NCI-H2081 (cell line): ENCODE measurements around the gene TIMM44.

Experiments
- DNase-seq, 2 experiments: peaks; one replicate each; lab custom pipeline; 2025; lab: John Stamatoyannopoulos, UW

TIMM44 gene

GRCh38 chr19:7943444-7944176 lies at the start of gene TIMM44:
TIMM44 (minus strand) TSS chr19:7943666; CDS start chr19:7943651, 15 bp downstream.
- peak; percentile 99 for DNase-seq

- no peak for DNase-seq
Measured at GRCh38 chr19:7992575-7992974, 49.1 kb upstream of the TIMM44 start.

DNA sequence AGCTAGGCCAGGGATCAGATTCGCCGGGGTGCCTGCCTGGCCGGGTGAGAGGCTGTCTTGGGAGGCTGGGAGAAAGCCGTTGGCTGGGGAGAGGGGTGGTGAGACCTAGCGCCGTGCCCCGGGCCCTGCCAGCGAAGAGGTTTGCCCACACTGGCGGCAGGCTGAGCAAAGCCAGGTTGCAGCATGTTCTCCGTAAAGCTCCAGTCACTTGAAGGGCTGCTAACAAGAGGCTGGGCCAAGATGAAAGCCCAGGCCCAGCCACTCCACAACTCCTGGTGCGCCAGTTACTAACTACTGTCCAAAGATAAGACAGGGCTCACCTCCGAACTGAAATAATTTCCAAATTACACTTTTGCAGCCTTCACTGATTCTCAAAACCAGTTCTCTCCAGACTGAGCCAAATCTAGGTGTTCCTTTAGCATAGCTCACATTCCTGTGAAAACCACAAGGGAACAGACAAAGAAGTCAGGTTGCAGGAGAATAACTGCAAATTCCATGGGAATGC lies 45.7 kb upstream of the TIMM44 start:
- DNase-seq = no peak

DNA sequence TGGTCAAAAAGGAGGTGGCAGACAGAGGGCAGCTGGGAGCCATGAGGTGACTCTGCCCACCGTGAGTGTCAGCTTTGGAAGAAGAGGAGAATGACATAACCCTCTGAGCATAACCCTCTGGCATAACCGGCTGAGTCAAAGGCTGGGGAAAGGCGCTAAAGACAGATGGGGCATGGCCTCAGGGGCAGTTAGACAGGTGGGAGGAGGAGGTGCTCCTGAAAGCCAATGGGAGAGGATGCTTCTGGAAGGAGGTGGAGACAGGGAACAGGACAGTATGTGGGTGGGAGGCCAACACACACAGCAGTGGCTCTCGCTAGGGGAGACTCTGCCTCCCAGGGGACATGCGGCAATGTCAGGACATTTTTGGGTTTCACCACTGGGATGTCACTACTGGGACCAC lies 44.8 kb upstream of the TIMM44 start:
- DNase-seq = no peak

GRCh38 chr19:7987114-7987768 lies 43.8 kb upstream of the TIMM44 start:
- no peak for DNase-seq

DNA sequence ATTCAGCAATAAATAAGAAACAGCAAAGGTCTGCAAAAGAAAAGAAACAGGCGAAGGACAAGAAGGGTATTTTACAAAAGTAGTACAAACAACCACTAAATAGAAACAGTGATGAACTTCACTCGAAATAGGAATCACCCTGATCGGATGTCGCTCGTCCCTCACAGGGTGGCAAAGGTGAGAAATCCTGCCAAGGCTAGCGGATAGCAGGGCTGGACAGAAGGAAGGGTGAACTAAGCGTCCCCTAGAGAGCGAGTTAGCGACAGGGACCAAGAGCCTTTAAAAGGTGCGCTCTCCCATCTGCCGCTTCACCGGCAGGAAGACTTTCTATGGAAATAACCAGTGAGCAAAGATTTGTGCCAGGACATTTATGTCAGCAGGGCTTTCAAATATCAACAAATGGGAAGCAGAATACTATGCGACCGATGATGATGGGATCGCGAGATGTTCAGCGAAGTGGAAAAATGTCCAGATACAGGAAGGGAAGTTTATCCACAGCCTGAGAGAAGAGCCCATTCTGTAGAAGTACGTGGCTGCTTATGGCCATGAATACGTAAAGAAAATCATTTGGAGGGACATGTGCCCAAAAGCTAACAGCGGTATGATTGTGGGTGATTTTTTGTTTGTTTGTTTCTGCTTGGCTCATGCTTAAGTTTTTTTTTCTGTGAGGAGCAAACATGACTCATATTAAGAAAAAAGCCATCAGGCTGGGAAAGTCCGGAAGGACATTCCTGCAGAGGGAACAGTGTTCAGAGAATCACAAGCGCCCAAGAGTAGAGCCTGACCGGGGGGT lies 43.1 kb upstream of the TIMM44 start:
- DNase-seq = peak in 1 of 2 experiments; percentile 15

DNA sequence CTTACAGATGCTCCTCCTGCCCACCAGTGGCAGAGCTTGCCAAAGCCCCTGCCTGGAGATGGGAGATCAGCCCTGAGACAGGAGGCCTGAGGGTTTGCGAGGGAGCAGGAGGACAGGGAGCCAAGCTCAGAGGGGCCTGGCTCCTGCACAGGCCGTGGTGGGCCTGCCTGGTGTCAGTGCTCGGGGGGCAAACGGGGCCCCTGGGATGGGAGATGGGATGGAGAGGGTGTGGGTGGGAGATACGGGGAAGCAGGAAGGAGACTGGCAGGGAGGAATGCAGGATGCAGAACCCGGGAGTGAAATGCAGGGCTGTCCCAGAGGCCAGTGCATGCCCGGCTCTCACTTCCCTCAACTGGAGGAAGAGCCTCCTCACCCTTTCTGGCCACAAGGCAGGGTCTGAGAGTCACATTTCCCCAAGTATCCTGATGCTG lies 42.0 kb upstream of the TIMM44 start:
- DNase-seq = no peak

GRCh38 chr19:7983995-7984837 lies 40.8 kb upstream of the TIMM44 start:
- no peak for DNase-seq

DNA sequence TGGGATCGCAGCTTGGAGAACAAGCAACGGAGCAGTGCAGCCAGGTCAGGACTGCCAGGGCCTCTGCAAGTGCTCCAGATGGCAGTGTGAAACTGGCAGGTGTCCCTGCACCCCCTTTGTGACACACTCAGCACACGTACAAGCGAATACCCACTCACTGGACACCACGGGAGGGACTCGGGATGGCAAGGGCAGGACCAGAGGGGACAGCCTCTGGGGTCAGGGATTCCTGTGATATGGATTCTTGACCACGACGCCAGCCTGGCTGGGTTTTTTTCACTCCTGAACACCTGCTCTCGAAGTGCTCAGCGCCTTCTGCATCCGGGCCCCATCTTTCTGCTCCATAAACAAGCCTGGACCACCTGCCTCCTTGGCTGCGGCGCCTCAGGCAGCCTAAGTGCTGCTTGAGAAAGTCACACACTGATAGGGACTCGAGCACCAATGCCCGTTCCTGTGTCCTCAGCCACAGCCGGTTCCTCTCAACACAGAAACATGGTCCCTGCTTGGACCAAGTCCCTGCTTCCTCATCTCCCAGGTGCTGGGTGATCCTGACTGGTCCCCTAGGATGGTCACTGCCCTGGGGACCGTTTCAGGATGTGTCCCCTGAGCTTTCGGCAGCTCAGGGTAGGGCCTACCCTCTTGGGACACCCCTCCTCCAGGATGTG lies 40.0 kb upstream of the TIMM44 start:
- DNase-seq = no peak

DNA sequence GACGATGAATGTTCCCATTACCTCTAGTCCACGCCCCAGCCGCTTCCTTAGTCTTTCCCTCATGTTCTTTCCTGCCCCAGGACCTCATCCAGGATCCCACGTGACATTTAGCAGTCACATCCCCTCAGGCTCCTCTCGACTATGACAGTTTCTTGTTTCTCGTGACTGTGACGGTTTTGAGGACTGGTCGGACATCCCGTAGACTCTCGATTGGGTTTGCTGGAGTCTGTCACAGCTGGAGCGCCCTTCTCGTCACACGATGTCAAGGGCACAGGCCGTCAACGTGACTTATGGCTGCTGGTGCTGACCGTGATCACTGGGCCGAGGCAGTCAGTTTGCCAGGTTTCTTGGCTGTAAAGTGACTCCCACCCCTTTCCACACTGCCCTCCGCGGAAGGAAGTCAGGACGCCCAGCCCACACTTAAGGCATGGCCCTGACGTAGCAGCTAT lies 39.2 kb upstream of the TIMM44 start:
- no peak for DNase-seq

DNA sequence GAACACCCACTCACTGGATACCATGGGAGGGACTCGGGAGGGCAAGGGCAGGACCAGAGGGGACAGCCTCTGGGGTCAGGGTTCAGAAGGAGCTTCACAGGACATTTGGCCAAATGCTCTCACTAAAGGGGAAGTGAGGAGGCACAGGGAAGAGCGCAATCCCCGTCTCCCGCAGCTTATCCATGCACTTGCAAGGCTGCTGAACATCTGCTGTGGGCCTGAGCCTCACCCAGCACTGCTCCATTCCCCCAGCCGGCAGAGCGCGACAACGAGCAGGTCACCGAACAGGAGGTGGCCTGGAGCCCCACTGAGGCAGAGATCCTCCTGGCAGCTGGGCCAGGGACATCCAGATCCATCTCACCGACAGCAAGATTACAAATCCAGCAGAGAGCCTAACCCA lies 38.6 kb upstream of the TIMM44 start:
- no peak for DNase-seq

GRCh38 chr19:7981661-7982060 lies 38.2 kb upstream of the TIMM44 start:
- no peak for DNase-seq

DNA sequence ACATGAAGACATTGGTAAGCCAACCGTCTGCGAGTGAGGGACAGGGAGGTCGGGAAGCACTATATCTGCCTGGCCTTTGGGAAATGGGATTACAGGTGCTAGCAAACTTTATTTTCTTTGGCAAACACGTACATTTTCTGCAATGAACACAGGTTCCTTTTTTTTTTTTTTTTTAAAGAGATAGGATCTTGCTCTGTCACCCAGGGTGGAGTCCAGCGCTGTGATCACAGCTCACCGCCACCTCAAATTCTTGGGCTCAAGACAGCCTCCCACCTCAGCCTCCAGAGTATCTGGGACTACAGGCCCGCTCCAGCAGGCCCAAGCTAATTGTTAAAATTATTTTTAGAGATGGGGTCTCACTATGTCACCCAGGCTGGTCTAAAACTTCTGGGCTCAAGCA lies 37.7 kb upstream of the TIMM44 start:
- no peak for DNase-seq

- no peak for DNase-seq
Measured at GRCh38 chr19:7980635-7981121, 37.2 kb upstream of the TIMM44 start.

DNA sequence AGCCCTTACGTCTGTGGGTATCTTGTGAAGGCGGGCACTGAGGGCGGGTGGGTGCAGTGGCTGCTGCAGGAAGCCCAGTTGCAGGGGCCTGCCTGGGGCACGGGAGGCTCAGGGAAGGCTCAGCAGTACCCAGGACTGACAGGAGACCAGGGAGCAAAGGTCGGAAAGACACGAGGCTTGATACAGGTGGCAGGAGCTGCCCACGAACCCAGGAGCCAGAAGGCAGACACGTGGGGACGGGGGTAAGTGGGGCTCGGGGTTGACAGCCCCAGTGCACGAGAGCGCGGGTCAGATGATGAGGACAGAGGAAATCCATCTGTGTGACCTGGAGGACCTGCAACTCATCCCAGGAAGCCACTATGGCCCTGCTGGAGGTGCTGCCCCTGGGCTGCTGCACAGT lies 36.7 kb upstream of the TIMM44 start:
- DNase-seq = no peak

DNA sequence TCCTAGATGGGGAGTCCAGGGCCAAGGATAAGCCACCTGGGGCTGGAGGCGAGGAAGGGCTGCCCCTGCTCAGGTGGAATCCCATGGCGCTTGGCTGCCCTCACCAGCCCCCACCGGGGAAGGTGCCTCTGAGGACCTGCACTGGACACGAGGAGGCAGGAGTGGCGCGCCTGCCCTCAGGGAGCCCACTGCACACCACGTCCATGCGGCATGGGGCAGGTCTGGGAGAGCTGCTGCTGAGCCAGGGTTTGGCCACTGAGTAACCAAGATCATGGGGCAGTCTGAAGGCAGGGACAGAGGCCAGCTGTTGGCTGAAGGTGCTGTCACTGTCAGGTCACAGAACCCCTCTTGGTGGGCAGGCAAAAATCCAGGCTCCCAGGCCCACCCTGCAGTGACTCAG lies 36.1 kb upstream of the TIMM44 start:
- DNase-seq = no peak

DNA sequence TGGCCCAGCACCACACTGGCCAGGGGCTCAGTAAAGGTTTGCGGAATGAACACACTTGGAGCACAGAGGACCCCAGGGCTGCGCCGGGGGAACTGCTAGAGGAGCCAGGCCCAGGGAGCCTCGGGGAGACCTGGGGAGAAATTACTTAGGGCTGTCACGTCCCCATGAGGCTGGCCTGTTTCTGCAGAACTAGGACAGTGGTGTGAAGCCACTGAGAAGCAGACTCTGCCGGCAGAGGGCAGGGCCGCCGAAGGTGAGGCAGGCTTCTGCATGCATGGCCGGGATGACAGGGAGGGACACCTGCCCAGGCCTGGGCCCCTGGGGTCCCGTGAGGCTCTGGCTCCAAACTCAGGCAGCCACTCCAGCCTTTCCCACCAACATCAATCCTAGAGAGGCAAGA lies 35.5 kb upstream of the TIMM44 start:
- no peak for DNase-seq

GRCh38 chr19:7978179-7978825 lies 34.8 kb upstream of the TIMM44 start:
- no peak for DNase-seq

DNA sequence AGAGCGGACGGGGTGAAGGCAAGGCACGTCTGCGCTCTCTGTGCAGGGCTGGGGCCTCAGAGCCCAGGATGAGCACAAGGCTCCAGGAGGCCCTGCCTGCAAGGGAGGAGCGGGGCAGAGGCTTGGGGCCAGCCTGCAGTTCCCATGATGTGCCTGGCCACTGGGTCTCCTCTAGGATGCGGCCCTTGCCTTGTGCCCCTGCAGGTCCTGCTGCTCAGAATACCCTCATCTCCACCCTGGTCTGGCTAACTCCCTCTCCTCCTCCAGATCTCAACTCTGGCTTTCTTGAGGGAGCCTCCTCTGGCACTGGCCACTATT lies 34.2 kb upstream of the TIMM44 start:
- DNase-seq = no peak

DNA sequence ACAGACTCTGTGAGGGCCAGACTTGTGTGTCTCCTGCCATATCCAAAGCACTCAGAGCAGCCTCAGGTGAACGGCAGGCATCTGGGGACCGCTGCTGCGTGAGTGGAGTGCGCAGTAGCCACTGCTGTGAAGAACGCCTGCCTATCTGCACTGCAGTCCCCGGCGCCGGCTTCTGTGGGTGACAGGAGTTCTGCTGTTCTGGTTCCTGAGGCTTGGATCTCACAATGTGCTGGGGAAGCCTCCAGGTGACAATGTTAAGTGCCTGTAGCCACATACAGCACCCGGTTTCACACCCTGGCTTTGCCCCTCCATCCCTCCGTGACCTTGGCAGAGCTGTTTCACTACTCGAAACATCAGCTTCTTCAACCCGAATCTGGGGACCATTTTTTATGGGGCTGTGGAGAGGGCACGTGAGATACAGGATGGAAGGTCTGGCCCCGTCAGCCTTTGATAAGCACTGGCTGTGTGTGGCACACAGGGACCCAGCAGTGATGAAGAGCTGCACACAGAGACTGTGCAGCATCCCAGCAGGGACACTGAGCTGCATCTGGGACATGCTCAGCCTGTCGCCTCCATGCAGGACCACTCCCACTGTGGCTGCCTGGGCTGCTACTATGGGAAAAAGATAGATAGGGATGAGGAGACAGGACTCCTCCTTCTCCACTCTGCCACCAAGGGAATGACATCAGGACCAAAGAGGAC lies 33.7 kb upstream of the TIMM44 start:
- no peak for DNase-seq
